ENCODE data around the gene ZDHHC24. TPM values are rescaled to one million over a fixed set of nuclear protein-coding genes. Genes with fewer than 3 reads are reported as not detected.

Gene ZDHHC24
- total and polyA plus RNA-seq, 2 experiments from 2014 or later = 5.6 to 13.1 TPM

DNA sequence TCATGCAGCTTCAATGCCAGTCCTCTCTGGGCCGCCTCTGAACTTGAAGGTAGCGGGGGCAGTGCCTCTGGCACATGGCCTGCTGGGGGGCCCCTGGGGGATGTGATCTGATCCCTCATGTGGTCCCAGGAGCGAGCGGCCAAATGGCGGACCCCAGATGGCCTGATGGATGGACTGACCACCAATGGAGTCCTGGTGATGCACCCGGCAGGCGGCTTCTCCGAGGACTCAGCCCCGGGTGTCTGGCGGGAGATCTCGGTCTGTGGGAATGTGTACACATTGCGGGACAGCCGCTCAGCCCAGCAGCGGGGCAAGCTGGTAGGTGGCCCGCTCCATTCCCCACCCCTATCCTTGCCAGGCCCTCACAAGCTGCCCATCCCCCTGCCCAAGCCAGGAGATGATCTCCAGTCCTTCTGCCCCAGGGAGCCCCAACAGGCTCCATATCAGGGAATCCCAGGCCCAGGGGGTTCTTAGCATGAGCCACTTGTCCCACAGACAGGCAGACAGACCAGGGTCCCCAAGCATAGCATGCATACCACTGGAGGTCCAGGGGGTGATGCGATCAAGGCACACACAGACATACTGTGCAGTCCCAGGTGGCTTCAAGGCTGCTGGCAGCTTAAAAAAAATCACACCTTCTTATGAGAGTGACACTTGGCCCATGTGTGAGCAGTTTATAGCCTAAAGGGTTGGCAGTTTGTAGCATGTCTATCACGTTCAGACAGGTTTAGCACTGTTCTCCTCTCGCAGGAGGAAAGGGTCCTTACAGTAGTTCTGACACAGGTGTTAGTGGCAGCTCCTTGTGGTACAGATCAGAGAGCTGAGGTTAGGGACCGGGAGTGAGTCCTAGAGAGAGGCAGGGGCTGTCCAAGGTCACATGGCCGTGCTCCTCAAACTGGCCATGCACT is 72.0 kb downstream of the ZDHHC24 start:
- Mint-ChIP-seq H3K27me3 (ENCODE audit: insufficient read depth, low read depth, poor library complexity) (peaks cover 8% of the 10 kb centered on the region), H3K4me1 (peaks cover 32% of the 10 kb centered on the region), H3K9me3 (no peaks in the 10 kb centered on the region), H3K27ac (no peak overlapping the region), H3K36me3 (ENCODE audit: low read depth) (peaks cover 3% of the 10 kb centered on the region; the same call in 1 of the 3 replicates), H3K4me3 (no peak overlapping the region)
- Histone ChIP-seq H3K4me2 (no peak overlapping the region), H3K9me2 (ENCODE audit: insufficient read depth) (no peaks in the 10 kb centered on the region), H2AFZ (no peak overlapping the region), H3K27ac (ENCODE audit: low read depth) (no peak overlapping the region), H3K4me3 (no peak overlapping the region), H3K79me2 (replicated peaks; ENCODE audit: insufficient read depth) (no peaks in the 10 kb centered on the region), H3K27me3 (ENCODE audit: insufficient read depth) (no peaks in the 10 kb centered on the region), H4K20me1 (replicated peaks; ENCODE audit: insufficient read depth) (no peaks in the 10 kb centered on the region; the same call in 1 of the 2 replicates), H3K4me1 (ENCODE audit: insufficient read depth) (peaks cover 20% of the 10 kb centered on the region), H3F3A (replicated peaks; ENCODE audit: low read depth) (0 out of 2 replicates have a peak, but pooled peaks cover 9% of the 10 kb centered on the region), H3K36me3 (ENCODE audit: insufficient read depth) (no peaks in the 10 kb centered on the region; the same call in 1 of the 2 replicates)
- ATAC-seq = no peak
- no peak for DNase-seq (ENCODE audit: low spot score)
- no peak for TF ChIP-seq NANOG (IDR thresholded peaks at IDR 0.05; ENCODE audit: borderline replicate concordance)
- TF ChIP-seq, protein P1, sequence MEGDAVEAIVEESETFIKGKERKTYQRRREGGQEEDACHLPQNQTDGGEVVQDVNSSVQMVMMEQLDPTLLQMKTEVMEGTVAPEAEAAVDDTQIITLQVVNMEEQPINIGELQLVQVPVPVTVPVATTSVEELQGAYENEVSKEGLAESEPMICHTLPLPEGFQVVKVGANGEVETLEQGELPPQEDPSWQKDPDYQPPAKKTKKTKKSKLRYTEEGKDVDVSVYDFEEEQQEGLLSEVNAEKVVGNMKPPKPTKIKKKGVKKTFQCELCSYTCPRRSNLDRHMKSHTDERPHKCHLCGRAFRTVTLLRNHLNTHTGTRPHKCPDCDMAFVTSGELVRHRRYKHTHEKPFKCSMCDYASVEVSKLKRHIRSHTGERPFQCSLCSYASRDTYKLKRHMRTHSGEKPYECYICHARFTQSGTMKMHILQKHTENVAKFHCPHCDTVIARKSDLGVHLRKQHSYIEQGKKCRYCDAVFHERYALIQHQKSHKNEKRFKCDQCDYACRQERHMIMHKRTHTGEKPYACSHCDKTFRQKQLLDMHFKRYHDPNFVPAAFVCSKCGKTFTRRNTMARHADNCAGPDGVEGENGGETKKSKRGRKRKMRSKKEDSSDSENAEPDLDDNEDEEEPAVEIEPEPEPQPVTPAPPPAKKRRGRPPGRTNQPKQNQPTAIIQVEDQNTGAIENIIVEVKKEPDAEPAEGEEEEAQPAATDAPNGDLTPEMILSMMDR (conservative IDR thresholded peaks at IDR 0.05; ENCODE audit: low read depth in 2 of 2) = no peak
- TF ChIP-seq CREB1 (CRISPR knock-in tag; IDR thresholded peaks at IDR 0.05; ENCODE audit: low read depth) = no peak
- no peak for TF ChIP-seq ZNF331 (CRISPR knock-in tag; IDR thresholded peaks at IDR 0.05; ENCODE audit: low read depth)
- TF ChIP-seq, protein P2, sequence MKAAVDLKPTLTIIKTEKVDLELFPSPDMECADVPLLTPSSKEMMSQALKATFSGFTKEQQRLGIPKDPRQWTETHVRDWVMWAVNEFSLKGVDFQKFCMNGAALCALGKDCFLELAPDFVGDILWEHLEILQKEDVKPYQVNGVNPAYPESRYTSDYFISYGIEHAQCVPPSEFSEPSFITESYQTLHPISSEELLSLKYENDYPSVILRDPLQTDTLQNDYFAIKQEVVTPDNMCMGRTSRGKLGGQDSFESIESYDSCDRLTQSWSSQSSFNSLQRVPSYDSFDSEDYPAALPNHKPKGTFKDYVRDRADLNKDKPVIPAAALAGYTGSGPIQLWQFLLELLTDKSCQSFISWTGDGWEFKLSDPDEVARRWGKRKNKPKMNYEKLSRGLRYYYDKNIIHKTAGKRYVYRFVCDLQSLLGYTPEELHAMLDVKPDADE (IDR thresholded peaks at IDR 0.05) = no peak
- TF ChIP-seq, protein P3, sequence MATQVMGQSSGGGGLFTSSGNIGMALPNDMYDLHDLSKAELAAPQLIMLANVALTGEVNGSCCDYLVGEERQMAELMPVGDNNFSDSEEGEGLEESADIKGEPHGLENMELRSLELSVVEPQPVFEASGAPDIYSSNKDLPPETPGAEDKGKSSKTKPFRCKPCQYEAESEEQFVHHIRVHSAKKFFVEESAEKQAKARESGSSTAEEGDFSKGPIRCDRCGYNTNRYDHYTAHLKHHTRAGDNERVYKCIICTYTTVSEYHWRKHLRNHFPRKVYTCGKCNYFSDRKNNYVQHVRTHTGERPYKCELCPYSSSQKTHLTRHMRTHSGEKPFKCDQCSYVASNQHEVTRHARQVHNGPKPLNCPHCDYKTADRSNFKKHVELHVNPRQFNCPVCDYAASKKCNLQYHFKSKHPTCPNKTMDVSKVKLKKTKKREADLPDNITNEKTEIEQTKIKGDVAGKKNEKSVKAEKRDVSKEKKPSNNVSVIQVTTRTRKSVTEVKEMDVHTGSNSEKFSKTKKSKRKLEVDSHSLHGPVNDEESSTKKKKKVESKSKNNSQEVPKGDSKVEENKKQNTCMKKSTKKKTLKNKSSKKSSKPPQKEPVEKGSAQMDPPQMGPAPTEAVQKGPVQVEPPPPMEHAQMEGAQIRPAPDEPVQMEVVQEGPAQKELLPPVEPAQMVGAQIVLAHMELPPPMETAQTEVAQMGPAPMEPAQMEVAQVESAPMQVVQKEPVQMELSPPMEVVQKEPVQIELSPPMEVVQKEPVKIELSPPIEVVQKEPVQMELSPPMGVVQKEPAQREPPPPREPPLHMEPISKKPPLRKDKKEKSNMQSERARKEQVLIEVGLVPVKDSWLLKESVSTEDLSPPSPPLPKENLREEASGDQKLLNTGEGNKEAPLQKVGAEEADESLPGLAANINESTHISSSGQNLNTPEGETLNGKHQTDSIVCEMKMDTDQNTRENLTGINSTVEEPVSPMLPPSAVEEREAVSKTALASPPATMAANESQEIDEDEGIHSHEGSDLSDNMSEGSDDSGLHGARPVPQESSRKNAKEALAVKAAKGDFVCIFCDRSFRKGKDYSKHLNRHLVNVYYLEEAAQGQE (IDR thresholded peaks at IDR 0.05; ENCODE audit: unreplicated experiment) = no peak
- no peak for TF ChIP-seq STAT1 (IDR thresholded peaks at IDR 0.05; ENCODE audit: unreplicated experiment)
- no peak for TF ChIP-seq ZNF114 (CRISPR knock-in tag; IDR thresholded peaks at IDR 0.05)
- TF ChIP-seq EZH2 (IDR thresholded peaks at IDR 0.05; ENCODE audit: low read depth, unreplicated experiment) = no peak
- TF ChIP-seq JUNB (IDR thresholded peaks at IDR 0.05; ENCODE audit: unreplicated experiment) = no peak
- TF ChIP-seq EZH2phosphoT487 (IDR thresholded peaks at IDR 0.05; ENCODE audit: unreplicated experiment) = no peak
- TF ChIP-seq, protein P4, sequence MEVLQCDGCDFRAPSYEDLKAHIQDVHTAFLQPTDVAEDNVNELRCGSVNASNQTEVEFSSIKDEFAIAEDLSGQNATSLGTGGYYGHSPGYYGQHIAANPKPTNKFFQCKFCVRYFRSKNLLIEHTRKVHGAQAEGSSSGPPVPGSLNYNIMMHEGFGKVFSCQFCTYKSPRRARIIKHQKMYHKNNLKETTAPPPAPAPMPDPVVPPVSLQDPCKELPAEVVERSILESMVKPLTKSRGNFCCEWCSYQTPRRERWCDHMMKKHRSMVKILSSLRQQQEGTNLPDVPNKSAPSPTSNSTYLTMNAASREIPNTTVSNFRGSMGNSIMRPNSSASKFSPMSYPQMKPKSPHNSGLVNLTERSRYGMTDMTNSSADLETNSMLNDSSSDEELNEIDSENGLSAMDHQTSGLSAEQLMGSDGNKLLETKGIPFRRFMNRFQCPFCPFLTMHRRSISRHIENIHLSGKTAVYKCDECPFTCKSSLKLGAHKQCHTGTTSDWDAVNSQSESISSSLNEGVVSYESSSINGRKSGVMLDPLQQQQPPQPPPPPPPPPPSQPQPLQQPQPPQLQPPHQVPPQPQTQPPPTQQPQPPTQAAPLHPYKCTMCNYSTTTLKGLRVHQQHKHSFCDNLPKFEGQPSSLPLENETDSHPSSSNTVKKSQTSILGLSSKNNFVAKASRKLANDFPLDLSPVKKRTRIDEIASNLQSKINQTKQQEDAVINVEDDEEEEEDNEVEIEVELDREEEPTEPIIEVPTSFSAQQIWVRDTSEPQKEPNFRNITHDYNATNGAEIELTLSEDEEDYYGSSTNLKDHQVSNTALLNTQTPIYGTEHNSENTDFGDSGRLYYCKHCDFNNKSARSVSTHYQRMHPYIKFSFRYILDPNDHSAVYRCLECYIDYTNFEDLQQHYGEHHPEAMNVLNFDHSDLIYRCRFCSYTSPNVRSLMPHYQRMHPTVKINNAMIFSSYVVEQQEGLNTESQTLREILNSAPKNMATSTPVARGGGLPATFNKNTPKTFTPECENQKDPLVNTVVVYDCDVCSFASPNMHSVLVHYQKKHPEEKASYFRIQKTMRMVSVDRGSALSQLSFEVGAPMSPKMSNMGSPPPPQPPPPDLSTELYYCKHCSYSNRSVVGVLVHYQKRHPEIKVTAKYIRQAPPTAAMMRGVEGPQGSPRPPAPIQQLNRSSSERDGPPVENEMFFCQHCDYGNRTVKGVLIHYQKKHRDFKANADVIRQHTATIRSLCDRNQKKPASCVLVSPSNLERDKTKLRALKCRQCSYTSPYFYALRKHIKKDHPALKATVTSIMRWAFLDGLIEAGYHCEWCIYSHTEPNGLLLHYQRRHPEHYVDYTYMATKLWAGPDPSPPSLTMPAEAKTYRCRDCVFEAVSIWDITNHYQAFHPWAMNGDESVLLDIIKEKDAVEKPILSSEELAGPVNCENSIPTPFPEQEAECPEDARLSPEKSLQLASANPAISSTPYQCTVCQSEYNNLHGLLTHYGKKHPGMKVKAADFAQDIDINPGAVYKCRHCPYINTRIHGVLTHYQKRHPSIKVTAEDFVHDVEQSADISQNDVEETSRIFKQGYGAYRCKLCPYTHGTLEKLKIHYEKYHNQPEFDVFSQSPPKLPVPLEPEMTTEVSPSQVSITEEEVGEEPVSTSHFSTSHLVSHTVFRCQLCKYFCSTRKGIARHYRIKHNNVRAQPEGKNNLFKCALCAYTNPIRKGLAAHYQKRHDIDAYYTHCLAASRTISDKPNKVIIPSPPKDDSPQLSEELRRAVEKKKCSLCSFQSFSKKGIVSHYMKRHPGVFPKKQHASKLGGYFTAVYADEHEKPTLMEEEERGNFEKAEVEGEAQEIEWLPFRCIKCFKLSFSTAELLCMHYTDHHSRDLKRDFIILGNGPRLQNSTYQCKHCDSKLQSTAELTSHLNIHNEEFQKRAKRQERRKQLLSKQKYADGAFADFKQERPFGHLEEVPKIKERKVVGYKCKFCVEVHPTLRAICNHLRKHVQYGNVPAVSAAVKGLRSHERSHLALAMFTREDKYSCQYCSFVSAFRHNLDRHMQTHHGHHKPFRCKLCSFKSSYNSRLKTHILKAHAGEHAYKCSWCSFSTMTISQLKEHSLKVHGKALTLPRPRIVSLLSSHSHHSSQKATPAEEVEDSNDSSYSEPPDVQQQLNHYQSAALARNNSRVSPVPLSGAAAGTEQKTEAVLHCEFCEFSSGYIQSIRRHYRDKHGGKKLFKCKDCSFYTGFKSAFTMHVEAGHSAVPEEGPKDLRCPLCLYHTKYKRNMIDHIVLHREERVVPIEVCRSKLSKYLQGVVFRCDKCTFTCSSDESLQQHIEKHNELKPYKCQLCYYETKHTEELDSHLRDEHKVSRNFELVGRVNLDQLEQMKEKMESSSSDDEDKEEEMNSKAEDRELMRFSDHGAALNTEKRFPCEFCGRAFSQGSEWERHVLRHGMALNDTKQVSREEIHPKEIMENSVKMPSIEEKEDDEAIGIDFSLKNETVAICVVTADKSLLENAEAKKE (CRISPR knock-in tag; IDR thresholded peaks at IDR 0.05) = no peak
- TF ChIP-seq POLR2AphosphoS5 (IDR thresholded peaks at IDR 0.05; ENCODE audit: low read depth) = no peak
